ENCODE measurements around the gene SLC6A11. TPM values are rescaled to one million over a fixed set of nuclear protein-coding genes. Genes with fewer than 3 reads are reported as not detected.

Gene SLC6A11
- total RNA-seq, 1 experiment from 2014 or later: not detected

GRCh38 chr3:10988991-10989484 lies 173.0 kb downstream of the SLC6A11 start:
- Histone ChIP-seq H3K36me3 (ENCODE audit: low read depth) (no peaks in the 10 kb centered on the region), H2AFZ (no peak overlapping the region), H3K4me1 (replicated peaks; ENCODE audit: insufficient read depth) (no peaks in the 10 kb centered on the region), H3K9me3 (ENCODE audit: insufficient read depth, low read depth) (no peaks in the 10 kb centered on the region), H3F3A (ENCODE audit: insufficient read depth, low read depth) (no peaks in the 10 kb centered on the region), H3K4me3 (no peak overlapping the region), H3K4me2 (no peak overlapping the region), H3K79me2 (ENCODE audit: low read depth) (no peaks in the 10 kb centered on the region), H3K9me2 (ENCODE audit: insufficient read depth) (no peaks in the 10 kb centered on the region), H3K27me3 (ENCODE audit: insufficient read depth, low read depth) (peaks cover 89% of the 10 kb centered on the region), H3K27ac (no peak overlapping the region), H4K20me1 (ENCODE audit: insufficient read depth) (no peaks in the 10 kb centered on the region; the same call in 1 of the 2 replicates)
- ChIA-PET CTCF (no interaction called here), POLR2A (ENCODE audit: unreplicated experiment) (no interaction called here)
- no peak for DNase-seq
- TF ChIP-seq CTCF (conservative IDR thresholded peaks at IDR 0.05): no peak
- no peak for TF ChIP-seq EZH2 (IDR thresholded peaks at IDR 0.05; ENCODE audit: low read depth)
- no TSS peak for BruUV-seq (replicated peaks)
- intact Hi-C loops (cut with micrococcal nuclease; ENCODE audit: unreplicated experiment): no loop called here

Other genes with a start within 250 kb of the SLC6A11 start
- gene SLC6A1, start 176.5 kb downstream of the SLC6A11 start, total RNA-seq (2021): not detected in 2 replicates